HG03469 (cell line): Measurements from ENCODE around the gene IFNA7.
"Not testable (repeated sequence)": the region's sequence is repeated elsewhere in the genome, so short reads cannot be mapped to it uniquely, and the experiment has no call there.

ENCODE experiments used
- ATAC-seq: cut with Tn5 transposase; IDR thresholded peaks from one replicate; pipeline ENCODE4 v1.9.1; 2021; ENCODE audit warnings: mild to moderate bottlenecking, moderate library complexity, moderate number of reproducible peaks; ENCODE audit not compliant: unreplicated experiment

Gene IFNA7

DNA sequence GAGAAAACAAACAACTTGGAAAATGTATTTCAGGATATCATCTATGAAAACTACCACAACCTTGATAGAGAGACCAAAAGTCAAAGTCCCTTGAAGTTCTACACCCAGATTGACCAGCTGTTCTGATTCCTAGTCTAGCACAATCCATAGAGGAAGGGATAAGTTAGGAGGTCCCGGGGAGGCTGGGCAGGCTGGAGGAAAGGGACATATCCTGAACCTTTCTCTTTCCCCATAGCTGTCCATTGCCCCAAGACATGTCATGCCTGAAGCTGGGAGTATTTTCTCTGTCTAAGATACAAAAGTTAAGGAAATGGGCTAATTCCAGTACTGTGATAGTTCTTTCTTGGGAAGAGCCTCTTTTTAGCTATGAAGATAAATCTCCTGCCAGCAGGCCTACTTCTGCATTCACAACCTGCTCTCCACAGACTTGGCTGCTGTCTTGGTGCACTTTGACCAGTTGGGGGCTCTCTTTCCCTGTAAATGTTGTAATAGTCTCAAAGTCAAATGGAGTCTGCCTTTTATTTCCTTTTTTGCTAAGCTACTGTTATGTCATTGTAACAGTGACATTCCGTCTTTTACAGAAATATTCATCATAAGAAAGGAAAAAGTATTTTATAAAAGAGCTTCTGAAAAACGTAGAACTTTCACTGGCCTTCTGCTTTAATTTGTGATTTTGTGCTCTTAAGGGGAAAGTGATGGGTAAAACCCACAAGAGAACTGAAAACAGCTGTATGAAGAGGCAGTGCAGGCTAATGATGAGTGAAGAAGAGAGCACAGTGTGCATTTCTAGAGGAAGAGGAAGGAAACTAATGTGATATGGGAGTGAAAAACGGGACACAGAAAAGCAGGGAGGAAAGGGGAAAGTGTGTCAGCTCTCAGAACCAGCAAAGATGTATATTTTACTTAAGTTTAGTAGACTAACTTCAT, 18.9 kb downstream of the IFNA7 start:
- peak; percentile 95 for ATAC-seq

DNA sequence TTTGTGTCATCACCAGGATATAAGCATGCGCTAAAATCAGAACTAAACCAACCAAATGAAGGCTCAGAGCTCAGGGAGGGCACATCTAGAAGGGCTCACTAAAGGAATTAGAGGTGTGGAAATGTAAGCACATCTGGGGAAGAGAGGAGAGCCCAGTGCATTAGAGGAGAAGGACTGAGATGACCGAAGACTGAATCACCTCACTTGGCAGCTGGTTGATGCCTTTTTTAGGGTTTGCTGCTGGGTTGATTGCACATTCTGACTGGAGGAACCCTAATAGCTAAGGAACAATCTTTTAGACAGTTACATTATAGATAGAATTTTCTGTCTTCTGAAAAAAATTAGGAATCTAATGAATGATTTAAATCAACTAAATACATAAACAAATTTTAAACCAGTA, 27.3 kb downstream of the IFNA7 start:
- ATAC-seq: no peak

DNA sequence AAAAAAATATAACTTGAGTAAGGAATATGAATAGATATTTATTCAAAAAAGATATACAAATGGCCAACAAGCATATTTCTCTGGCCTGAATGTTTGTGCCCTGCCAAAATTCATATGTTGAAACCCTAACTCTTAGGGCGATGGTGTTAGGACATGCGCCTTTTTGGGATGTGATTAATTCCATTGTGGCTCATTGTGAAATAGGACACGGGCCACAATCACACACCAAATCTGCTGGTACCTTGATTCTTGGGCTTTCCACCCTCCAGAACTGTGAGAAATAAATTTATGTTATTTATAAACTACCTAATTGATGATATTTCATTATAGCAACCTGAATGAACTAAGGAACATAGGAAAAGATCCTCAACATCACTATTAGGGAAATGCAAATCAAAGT, 29.8 kb downstream of the IFNA7 start:
- no peak for ATAC-seq

DNA sequence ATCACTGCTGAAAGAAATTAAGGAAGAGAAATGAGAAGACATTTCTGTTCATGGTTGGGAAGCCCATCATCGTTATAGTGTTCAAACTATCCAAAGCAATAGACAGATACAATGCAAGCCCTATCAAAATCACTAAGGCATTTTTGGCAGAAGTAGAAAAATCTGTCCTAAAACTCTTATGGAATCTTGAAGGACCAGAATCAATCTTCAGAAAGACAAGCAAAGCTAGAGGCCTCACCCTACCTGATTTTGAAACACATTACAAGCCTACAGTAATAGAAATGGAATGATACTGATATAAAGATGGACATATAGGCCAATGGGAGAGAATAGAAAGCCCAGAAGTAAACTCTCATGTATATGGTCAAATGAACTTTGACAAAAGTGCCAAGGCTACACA, 30.7 kb downstream of the IFNA7 start:
- no peak for ATAC-seq

DNA sequence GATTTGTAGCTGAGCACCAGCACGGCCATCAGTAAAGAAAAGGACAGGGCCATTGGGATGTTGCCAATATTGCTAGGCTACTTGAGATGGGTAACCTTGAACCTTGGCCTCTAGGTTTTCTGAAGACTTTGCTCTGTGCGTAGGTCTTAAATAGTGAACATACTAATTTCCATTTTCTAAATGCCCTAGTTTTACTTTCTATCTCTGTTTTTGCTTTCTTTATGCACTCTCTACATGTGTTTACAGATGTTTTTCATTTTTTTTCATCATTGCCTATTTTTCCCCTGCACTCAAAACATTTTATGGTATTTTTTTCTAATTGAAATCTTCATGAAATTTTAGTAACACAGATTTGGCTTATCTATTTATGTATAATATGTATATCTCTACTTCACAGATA, 35.4 kb downstream of the IFNA7 start, which contains the start of gene IFNA21:
TSS of gene IFNA21 (minus strand) at position 101 of the 400 bp plus-strand sequence. CDS start at position 53, 48 bp downstream.
- ATAC-seq: not testable (repeated sequence)

DNA sequence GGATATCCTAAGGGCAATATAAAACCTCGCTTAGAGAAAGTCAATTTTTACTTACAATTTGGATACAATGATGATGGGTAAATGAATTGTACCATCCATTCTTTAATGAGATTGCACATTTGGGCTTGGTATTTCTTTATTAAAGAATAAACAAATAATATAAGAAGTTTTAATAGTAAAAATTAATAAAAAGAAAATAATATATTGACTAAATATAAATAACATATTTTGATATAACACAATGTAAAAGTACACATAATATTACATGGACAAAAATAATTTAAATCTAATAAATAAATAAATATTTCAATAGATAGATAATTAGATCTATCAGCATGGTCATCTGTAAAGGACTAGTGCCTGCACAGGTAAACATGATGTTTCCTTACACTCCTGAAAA, 36.5 kb downstream of the IFNA7 start:
- no peak for ATAC-seq

DNA sequence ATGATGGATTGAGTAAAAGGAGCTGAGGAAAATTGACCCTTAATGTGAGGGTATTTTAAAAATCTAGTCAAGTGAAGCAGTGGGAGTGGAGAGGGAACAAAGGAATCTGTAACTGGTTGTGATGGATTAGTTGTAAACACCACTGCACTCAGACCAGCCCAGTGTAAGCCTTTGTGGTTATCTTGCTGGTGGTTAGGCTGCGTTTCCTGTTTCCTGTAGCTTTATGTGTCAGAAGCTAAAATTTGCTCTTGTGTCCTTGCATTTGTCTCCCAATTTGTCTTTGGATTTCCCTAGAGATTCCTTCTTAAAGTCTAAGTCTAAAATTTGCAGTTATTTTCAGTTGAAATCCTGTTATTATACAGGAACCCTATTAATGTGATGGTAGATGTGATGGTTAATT, 41.8 kb downstream of the IFNA7 start:
- peak; percentile 93 for ATAC-seq

DNA sequence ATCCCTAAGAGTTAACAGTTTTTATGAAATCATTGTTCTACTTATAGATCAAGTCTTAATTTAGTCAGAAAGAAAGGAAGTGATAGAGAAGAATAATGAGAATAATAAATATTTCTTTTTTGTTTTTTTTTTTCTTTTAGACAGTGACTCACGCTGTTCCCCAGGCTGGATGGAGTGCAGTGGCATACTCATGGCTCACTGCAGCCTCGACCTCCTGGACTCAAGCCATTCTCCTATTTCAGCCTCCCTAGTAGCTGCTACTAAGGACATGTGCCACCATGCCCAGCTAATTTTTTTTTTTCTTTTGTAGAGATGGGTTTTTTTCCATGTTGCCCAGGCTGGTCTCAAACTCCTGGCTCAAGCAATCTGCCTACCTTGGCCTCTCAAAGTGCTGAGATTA, 46.5 kb downstream of the IFNA7 start:
- ATAC-seq: no peak

DNA sequence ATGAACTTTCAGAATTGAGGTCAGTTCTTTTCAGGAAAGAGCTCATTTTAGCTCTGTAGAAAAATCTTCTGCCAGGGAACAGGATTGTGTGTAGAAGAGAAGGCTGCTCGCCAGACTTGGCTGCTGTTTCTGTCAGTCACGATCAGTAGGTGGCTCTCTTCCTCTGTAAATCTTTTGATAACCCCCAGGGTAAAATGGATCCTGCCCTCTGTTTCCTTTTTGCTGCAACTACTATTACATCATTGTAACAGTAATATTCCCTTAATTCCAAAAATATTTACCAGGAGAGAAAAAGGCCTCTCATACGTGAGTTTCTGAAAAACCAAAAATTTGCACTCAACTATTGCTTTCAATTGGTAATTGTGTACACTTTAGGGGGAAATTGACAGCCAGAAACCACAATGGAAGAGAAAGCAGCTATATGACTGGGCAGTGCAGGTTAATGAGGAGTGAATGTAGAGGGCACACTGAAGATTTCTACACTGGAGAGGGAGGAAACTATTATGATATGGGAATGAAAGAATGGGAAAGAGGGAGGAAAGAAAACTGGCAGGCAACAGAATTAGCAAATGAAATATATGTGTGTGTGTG, 47.9 kb downstream of the IFNA7 start:
- peak; percentile 61 for ATAC-seq

DNA sequence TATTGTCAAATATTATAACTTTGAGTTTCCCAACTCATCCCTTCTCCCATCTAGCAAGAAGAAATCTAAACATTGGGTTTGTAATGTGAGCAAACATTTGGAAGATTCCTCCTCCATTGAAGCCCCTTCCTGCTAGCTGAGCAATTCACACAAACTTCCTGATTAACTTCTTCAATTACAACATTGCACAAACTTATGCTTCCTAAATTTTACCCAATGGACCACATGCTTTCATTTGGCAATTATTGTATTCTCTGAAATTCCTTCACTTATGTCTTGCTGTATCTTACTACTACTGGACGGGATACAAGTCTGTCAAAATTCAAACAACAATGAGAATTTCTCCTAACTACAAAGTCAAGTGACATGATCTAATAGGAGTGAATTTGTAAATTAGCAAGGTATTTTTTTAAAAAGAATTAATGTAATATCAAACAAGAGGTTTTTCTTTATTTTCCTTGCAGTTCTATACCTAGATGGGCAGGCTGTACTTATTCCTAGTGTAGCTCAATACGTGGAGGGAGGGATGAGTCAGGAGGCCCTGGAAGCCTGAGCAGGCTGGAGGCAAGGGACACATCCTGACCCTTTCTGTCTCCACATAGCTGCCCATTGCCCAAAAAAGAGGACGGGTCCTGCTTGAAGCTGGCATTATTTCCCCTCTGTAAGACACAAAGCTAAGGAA, 48.5 kb downstream of the IFNA7 start:
- no peak for ATAC-seq
